NCI-H524 treated with DMSO at 0.1 percent for 48 hours (cell line): ENCODE measurements around the gene ADD3.

Experiments used
- DNase-seq: peaks from one replicate; lab custom pipeline; 2025; lab: John Stamatoyannopoulos, UW

ADD3 gene, protein sequence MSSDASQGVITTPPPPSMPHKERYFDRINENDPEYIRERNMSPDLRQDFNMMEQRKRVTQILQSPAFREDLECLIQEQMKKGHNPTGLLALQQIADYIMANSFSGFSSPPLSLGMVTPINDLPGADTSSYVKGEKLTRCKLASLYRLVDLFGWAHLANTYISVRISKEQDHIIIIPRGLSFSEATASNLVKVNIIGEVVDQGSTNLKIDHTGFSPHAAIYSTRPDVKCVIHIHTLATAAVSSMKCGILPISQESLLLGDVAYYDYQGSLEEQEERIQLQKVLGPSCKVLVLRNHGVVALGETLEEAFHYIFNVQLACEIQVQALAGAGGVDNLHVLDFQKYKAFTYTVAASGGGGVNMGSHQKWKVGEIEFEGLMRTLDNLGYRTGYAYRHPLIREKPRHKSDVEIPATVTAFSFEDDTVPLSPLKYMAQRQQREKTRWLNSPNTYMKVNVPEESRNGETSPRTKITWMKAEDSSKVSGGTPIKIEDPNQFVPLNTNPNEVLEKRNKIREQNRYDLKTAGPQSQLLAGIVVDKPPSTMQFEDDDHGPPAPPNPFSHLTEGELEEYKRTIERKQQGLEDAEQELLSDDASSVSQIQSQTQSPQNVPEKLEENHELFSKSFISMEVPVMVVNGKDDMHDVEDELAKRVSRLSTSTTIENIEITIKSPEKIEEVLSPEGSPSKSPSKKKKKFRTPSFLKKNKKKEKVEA

DNA sequence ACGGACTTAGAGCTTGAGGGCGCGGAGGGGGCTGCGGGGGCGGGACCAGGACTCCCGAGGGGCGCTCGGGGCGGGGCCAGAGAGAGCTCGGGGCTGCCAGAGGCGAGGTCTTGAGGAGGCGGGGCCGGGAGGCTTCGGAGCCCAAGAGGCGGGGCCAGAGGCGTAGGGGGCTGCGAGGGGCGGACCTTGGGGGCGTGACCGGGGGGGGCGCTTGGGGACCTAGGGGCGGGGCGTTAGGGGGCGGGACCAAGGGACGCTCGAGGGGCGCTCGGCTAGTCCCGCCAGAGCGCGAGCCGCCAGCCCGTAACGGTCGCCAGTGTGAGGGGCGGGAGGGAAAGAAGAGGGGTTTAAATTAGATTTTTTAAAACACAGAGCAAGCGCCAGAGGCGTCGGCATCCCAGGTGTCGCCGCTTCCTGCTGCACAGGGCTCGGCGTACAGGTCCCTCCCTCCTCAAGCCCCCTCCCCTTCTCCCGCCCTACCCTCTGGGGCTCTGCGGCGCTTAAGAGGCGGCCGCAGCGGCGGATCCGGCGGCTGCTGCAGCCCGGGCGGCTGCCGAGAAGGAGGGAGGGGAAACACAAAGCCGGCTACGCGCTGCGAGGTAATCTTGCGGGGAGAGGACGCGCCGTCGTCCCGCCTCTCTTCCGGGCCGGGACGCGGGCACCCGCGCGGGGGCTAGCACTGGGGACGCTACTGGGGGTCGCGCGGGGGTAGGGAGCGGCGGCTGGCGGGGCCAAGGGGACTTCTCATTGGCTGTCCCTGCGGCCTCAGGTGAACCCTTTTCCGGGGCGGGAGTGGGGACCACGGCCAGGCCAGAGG, at the start of gene ADD3:
TSS of gene ADD3 (plus strand) at position 284 of the 817 bp plus-strand sequence. CDS start 92,670 bp downstream, outside the sequence.
- no peak for DNase-seq

DNA sequence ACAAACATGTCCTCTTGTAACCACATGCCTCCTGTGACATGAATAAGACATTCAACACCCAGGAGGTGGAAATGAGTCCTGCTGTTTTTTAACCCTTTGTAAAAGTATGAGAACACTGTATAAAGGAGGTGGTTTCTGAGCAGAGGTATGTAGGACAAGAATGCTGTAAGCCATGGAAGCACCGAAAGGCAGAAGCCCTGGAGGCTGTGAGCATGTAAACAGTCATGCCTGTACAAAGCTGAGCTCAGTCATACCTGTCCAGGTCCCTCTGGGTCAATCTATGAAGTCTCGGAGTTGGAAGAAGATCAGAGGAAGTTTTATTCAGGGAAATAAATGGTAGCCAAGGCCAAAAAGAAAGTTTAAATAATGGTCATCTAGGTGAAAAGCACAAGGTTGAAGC, 49.7 kb upstream of the ADD3 start:
- DNase-seq = no peak

DNA sequence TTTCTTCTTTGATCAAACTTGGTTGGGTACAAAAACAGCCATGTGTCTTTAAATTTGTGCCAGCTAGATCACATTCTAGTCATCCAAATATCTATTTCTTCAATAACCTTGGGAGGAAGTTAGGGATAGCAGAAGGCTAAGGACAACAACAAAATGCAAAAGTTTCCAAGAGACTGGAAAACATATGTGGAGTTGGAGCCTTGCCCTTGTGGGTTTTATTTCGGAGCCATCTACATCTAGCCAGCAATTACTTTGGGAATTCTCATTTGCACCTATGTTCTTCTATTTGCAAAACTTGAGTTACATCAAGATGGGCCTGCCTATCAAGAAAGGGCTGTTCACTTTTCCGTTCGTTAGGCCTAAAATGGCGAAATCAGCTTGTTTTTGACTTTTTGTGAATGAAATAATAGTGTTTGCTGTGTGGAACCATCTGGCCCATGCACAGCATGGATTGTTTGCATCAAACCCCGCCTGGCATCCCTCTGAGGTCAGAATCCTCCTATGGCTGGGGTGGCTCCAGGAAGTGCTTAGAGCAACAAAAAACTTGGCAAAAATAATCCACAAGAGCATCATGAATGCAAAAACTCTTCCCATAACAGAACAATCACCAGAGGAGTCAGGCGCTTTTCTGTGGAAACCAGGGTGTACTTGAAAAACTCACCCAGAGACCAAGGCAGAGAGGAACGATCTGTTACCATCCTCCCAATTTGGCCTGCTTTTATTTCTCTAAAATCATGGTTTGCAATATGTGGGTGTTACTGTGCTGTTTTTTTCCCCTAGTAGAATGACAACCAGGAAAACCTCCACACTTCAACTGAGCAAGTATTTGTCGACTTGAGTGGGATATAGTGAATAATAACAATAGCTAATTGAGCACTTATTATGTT, 48.3 kb upstream of the ADD3 start:
- no peak for DNase-seq

DNA sequence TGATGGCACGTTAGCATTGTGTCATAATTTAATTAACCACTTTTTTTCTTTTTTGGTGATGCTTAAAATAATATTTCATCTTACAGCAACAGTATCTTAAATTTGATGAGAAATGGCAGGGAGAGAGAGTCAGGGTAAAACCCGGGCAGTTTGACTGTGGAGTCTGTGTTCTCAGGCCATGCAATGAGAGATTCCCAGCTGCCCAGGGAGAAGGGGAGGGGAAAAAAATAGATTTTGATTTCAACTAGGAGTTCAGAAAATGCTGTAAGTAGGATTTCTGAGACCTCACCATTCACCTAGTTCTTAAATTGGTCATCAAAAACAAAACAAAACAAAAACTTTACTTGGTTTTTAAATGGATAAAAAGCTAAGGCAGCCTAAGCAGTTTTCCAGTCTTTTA, 47.1 kb upstream of the ADD3 start:
- no peak for DNase-seq

DNA sequence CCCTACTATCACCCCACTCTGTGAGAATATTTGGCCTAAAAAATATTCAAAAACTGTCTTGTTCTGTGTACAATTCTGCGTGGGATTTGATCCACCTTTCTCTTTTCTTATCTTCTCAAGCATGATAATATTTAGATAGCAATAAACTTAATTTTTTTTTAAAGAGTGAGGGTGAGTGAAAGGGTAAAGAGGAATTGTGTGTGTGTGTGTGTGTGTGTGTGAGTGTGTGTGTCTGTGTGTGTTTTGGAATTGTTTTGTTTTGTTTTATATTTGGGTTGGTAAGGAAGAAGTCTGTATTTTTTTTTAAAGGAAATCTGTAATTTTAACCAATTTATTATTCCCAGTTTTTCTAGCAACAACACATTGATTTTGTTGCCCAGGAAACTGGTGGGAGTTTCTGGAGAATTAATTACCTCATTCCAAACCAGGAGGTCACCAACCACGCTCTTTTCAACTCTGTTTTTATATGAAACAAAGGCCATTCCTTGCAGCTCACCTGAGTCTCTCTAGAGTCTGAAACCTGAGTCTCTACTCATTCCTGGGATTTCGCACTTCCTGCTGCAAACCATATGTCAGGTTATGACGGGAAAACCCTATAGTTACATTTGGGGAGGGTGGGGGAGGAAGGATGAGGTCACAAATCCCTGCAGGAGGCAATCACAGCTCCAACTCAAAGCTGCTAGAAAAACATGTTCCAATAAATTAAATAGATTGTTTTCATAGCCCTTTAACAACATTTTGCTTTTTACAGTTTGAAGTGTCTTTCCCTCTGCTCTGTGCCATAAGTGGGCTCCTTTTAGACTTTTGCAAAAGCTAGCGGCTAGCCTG, 46.4 kb upstream of the ADD3 start:
- no peak for DNase-seq

DNA sequence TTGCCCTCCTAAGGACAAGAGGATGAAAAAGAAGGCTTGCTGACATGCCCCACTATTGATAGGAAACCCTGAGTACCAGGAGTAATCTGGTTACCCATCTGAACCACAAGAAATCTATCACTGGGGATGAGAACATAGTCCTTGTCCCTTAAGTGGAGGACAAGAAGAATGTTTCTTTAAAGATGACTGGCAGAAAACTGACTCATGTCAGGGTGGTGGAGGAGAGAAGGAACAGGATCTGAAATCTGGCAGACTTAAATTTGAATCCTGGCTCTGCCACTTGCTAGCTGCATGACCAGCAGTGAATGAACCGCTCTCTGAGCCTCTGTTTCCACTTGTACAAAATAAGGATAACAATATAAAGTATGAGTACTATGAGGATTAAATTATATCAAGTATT, 45.5 kb upstream of the ADD3 start:
- DNase-seq = no peak

DNA sequence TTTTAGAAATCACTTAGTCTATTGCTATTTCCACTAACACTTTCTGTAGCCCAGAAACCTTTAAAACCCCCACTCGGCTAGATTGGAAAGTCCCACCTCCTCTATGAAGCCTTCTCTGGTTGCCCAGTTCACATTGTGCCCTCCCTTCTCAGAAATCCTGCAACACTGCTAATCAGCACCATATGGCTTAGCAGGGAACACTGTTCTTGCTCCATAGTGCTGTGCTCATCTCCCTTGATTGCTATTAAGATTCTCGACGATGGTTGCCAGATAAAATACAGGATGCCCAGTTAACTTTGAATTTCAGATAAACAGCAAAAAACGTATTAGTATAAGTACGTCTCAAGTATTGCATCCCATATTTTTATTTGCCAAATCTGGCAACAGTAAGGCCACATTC, 44.3 kb upstream of the ADD3 start:
- no peak for DNase-seq

DNA sequence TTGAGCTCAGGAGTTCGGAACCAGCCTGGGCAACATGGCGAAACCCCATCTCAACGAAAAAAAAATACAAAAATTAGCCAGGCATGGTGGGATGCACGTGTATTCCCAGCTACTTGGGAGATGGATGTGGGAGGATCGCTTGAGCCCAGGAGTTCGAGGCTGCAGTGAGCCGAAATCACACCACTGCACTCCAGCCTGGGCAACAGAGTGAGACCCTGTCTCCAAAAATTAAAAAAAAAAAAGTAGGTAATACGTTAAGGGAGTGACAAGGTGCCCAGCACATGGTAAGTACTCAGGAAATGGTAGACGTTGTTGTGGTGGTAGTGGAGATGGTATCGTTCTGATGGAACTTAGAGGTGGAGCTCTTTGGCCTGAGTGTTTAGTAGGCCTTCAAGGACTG, 43.5 kb upstream of the ADD3 start:
- DNase-seq = no peak

DNA sequence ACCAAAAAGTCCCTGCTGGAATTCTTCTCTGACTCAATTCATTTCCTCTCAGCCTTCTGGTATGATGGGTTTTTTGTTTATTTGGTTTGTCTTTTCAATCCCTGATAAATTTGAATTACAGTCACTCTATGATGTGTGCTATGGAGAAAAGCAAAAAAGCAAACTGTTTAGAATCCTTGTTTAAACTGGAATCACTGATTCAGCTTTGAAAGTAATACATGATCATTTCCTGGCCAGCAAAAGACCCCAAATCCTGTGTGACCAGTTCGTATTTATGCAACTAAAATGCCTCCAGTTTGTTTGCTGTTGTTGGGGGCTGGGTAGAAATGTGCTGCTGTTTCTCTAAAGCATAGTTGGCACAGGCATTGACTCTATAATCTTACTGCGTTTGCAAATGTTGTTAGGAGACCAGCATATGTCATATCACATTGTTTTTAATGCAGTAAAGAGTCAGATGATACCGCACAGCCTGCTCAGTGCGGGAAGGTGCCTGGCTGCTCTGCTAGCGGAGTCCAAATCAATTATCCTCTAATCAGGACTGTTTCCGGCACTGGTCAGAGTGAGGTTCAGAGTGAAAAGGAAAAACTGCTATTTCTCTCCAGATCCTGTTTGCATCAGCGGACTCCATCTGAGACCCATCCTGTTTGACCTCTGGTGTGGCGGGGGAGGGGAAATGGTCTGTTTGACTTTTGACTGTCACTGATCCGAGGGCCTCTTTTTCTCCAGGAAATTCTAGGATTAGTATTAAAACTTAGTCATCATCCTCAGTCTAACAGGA, 40.6 kb upstream of the ADD3 start:
- DNase-seq = no peak

DNA sequence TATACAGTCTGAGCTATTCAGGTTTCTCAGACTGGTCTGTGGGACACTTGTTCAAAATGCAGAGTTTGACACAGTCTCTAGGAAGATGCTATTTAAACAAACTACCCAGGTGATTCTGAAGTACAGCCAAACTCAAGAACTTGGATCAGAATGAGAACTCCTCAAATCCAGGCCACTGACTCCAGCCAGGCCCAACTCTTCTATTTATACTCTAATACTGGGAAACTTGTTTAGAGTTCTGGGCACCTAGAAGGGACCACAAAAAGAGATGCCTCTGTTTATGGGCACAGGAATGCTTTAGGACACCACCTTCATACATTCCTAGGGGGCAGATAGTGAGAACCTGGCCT, 40.1 kb upstream of the ADD3 start:
- DNase-seq = no peak

DNA sequence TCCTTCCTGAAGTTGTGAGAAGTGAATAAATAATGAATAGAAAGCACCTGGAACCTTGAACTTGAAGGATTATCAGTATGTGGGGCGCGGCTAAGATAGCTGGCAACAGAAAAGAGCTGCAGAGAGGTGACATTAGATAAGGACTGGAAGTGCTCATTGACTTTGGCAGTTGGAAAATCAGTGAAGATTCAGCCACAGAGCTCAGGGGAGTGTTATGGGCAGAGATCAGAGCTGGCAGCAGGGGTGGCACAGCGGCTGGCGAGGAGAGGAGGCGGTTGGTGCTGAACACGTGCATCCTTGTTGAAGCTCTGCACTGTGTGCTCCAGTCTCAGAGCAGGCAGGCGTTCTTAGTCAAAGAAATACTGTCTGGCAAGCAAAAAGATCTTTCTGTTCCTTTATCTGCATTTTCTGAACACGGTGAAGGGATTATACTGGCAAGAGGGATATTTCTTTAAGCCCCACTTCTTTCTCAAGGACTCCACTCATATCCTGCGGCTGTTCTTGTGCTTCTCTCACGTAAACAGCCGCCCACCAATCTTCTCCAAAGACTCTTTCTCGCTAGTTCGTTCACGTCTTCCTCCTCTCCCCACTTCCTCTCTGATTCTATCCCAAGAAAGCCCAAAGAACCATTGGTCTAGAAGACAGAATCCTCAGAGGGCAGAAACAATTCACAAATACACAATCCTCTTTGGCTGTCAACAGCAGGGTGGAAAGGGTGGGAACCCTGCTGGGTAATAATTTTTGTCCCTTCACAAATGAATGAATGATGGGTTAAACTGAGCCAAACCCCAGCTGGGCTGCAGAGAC, 38.6 kb upstream of the ADD3 start:
- peak; percentile 45 for DNase-seq

DNA sequence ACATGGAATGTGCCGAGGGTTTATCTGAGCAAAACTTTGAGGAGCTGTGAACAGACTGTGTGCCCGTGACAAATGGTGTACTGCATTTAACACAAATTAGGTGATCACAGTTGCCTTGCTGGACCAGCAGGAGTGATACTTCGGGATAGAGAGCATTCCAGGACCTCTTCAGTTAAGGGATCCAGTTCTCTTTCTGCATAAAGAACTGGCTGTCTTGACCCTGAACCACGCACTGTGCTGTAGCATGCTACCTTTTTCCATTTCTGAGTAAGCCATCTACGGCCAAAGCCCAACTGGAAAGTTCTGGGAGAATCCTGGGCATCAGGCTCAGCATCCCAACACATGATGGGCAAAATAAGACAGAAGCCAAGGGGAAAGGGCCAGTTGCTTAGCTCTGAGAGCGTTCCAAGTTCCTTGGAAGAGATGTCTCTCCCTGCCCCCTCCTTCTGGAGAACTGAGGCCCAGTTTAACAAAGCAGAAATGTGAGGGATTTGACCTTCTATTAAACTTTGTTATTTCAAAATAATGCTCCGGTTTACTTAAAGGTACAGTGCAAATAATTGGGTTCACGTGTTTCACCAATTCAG, 37.9 kb upstream of the ADD3 start:
- DNase-seq = no peak

DNA sequence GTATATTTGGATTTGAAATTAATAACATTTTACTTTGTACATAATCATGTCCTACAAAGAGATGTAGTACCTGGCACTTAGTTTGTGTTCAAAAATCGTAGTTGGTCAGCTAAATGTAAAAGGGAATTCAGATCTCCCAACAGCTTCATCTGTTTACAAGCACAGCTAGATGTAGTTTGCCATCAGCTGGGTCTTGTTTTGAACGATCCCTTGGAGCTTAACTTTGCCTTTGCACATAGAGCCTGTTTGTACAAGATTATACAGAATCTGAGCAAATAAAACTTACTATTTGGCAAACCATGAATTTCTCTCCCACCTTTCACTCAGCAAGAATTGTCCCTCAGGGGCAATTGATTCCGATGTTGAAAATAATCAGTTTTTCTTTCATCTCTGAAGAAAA, 36.1 kb upstream of the ADD3 start:
- DNase-seq = no peak

DNA sequence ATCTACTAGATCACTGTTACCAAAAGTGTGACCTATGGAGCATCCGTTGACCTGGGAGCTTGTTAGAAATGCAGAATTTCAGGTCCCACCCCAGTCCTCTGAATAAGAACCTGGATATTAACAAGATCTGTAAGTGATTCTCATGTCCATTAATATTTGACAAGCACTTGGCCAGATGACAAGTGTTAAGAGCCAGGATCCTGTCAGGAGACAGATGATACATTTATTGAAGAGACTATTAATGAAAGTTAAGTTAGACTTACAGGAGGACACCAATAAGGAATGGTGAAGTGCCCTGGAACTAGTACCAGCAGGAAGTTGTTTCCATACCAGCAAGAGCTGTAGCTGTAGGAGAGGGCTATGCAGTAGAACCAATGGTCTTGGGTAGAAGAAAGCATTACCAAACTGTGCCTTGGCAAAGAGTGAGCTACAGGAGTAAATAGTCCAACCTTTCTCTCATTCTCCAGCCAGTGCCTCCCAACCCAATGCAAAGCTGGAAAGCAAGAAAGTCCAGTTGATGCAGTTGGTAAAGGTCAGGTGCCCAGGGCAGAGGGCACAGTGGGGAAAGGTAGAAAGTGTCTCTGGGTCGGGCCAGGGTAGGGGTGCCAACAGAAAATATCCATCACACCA, 35.3 kb upstream of the ADD3 start:
- DNase-seq = no peak

DNA sequence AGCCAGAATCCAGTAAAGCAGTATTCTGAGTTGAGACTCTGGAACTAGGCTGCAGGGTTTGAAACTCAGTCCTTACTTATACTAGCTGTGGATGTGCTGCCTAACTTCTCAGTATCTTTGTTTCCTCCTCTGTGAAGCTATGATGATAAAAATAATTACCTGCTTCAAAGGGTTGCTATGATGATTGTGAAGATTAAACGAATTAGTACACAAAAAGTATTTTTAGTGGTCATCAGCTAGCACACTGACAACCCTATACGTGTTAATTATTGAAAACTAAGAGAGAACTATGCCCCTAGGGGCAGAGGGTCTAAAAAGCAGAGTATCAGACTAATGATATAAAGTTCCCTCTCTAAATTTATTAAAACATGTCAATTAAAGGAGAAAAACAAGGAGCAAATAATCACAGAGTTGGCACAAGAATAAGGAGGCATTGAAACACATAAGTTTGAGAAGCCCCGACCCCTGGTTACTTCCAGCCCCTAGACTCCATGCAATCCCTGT, 34.4 kb upstream of the ADD3 start:
- DNase-seq = no peak

DNA sequence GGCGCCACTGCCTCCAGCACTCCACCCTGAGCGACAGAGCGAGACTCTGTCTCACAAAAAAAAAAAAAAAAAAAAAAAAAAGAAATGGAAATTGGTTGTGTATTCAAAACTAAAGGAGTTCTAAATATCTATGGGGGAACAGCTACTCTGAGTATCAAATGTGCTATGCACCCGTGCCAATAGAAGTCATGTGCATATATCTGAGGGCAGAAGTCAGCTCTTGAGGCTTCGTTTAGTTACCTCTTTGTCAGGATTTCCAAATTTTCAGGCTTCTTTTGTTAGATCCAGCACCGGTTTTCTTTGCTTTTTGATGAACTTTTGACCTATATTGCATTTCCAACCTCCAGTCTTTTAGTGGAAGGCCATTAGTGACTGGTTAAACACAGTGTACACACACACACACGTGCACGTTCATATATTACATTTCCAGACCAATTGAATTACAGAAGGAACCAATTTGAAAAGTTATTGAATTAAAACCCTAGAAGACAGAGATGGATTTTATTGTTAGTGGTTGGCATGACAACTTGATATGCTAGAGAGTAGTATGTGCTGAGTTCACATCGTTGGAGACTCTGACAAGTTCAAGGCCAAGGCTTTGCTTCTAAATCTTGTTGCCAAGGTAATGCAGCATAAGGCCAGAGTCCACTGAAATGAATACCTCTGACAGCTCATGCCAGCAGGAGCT, 33.1 kb upstream of the ADD3 start:
- no peak for DNase-seq
